Activated CD4-positive, alpha-beta T cell treated with anti-CD3 and anti-CD28 coated beads for 1 hour (primary cell): ENCODE measurements around the gene ADISSP.

Experiments
- DNase-seq: peaks from one replicate; pipeline ENCODE4 v3.0.0-alpha.2; 2020

ADISSP gene

DNA sequence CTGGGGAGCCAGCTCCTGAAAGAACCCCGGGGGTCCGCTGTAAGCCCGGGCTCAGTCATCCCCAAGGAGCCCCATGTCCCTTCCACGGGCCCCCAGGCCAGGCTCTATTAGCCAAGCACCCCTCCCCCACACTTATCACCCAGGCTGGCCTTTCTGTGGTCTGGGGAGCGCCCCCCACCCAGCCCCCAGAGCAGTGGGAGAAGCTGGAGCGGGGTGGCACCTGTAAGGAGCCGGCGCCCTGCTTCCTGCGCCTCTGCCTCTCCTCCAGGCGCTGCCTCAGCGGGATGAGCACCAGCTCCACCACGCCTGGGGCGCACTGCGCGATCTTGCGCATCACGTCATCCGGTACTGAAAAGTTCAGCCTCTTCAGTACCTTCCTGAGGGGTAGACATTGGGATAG, 11.4 kb upstream of the ADISSP start:
- DNase-seq: no peak

DNA sequence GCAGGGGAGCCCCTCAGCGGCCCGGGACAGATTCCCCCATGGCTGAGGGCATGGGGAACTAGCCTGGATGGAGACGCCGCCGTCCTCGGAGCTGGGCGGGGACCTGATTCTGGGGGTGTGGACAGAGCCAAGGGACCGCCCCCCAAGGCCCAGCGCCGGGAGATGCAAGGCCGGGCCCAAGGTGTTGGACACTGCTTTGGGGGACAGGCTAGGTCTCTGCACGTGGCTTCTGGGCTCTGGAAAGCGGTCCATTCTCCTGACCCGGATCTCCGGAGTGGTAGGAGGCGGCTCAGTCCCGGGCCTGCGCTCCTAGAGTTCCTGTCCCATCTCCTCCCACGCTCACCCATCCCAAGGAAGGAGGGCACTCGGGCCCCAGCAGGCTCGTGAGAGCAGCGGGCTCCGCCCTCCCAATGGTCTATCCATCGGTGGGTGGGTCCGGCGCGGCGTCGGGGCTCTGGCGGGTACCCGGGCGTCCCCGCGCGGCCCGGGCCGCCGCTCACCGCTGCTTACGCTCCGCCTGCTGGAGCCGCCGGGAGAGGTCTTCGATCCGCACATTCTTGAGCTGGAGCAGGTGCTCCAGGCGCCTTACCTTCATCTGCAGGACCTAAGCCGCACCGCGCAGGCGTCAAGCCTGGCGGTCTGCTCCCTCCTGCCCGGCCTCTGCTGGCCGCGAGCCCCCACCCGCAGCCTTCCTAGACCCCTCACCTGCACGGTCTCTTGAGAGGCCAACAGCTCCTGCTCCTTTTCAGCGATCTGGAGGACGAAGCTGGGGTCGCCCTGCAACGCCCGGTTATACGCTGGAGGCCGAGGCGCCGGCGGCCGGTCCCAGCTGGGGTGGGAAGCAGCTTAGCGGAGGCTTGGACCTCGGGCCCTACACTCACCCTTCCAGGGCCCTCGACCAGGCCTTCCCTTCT, 10.4 kb upstream of the ADISSP start:
- no peak for DNase-seq

DNA sequence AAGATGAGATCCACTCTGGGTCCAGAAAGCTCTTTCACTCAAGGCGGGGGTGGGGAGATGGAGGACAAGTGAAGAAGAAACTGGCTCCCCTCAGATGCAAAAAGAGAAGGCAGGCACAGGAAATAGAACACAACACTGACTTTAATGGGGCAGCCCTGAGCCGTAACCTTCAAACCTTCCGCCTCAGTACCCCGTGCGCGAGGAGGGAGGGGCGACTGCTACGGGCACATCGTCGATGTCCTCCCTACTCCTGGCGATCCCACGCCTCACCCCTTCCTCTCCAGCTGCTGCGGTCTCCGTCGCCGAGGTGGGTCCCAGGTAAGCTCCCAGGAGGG, 9.8 kb upstream of the ADISSP start:
- no peak for DNase-seq

DNA sequence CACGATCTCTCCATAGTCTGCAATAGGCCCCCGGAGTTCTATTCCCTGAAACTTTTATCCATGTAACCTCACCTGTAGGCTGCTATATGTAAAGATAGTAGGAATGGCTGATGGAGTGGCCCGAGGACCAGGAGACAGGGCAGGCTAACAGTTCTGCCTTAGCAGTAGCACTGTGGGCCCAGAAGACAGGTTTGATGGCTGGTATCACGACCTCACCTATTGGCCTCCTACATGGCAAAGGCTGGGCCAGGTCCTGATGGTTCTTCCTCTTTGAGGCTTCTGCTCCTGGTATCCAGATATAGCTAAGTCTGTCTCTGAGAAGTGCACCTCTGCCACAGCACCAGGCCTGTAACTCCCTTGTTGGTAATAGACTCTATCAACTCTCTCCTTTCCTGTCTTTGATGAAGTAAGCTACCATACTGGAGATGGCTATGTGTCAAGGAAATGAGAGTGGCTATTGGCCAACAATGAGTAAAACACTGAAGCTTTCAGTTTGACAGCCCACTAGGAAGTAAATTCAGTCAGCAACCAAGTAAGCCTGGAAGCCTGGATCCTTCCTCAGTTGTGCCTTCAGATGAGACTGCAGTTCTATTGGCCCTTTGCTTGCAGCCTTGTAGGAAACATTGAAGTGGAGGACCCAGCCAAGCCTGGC, 8.0 kb upstream of the ADISSP start:
- no peak for DNase-seq

- no peak for DNase-seq
Measured at GRCh38 chr20:3771552-3772058, 4.1 kb upstream of the ADISSP start.

- peak; percentile 71 for DNase-seq
Measured at GRCh38 chr20:3768342-3769130, 983 bp upstream of the ADISSP start.

- no peak for DNase-seq
Measured at GRCh38 chr20:3767110-3767426, 485 bp downstream of the ADISSP start.

DNA sequence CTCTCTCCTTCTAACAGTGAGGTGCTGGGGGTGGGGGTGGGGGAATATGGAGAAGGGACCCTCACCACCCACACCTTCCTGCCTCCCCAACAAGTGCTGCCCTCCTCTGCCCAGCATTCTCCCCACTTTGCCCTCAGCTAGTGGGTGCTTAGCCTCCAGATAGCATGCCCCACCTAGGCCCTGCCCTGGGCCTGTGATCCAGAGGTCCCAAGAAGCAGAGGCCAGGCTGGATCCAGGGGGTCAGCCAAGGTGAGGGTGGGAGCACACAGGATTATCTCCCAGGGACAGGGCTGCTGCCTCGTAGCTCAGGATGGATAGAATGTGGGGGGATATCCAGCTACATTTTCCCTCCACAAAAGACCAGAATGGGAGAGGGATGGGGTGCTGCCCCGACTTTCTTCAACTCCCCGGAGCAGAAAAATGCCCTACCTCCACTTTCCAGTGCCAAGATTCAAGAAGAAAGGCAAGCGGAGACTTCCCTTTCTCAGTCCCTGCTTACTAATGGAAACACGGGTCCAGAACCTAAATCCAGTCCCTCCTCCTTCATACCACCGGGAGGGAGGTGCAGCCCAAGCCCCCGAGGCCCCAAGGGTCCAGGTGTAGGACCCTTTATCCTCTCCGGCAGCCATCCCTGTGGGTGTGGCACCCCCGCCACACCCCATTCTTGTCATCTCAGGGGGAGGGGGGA, 987 bp downstream of the ADISSP start:
- DNase-seq: no peak

GRCh38 chr20:3765171-3765882, 2.2 kb downstream of the ADISSP start:
- DNase-seq: no peak

- DNase-seq: no peak
Measured at GRCh38 chr20:3764659-3765058, 2.9 kb downstream of the ADISSP start.

- no peak for DNase-seq
Measured at GRCh38 chr20:3763671-3764601, 3.6 kb downstream of the ADISSP start.

DNA sequence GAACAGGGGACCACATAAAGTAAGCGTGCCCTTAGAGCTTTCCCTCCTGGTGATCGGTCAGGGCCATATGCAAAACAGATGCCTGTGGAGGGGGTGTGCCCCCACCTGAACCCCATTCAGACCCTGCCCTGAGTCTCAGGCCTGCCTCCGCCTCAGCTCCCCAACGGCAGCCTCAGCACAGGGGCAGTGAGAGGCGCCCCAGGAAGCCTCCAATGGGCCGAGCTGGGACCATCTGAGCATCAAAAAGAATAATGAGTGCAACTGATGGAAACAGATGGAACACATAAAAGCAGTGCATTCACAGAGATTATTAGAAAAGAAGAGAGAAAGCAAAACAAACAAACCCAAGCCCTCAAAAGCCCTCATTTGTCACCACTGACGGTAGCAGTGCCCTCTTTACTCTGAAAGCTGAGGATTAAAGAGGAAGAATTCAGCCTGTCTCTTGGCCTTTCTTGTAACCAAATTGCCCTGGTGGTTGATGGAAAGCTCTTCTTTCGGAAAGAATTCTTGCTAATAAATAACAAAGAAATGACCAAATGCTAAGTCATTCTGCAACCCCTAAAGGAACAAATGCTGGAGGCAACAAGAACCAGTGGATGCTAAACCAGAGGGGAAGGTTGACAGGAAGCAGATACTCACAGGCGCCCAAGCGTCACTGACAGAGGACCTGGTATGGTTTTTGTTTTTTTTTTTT, 6.8 kb downstream of the ADISSP start:
- DNase-seq: no peak

DNA sequence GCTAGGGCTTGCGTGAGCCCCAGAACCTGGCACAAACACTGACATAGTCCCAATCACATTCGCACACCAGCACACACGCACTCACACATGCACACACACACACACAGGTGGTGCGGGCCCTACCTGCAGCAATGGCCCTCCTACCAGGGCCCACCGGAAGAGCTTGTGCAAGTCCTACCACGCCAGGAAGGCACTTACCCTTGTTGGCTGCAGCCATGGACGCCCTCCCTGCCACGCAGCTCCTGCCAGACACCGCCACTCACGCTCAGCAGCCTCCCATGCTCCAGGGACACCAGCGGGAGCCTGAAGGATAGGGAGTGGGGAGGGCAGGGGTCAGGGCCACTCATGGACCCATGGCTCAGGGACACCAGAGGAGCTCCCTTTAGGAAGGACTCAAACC, 7.7 kb downstream of the ADISSP start:
- DNase-seq: no peak

DNA sequence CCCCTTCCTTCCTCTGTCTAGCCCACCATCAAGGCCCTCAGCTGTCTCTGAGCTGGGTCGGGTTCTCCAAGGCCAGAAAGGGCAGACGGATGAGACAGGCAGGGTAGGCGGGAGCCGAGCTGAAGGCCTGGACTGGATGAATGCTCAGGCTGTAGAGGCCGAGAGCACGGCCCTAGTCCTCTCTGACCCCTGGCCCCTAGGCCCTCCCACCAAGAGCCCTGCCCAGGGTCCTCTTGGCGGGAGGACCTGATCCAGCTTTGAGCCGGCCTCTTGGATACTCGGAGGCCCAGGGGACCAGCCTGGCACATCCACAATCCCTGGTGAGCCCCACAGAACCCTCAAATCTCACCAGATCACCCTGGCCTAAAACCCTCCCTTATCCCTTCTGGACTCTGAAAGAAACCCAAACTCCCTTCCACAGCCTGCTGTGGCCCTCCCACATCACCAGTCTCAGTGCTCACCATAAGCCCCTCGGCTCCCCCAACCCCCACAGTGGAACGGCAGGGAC, 8.2 kb downstream of the ADISSP start:
- no peak for DNase-seq

GRCh38 chr20:3758566-3758965, 9.0 kb downstream of the ADISSP start:
- no peak for DNase-seq

DNA sequence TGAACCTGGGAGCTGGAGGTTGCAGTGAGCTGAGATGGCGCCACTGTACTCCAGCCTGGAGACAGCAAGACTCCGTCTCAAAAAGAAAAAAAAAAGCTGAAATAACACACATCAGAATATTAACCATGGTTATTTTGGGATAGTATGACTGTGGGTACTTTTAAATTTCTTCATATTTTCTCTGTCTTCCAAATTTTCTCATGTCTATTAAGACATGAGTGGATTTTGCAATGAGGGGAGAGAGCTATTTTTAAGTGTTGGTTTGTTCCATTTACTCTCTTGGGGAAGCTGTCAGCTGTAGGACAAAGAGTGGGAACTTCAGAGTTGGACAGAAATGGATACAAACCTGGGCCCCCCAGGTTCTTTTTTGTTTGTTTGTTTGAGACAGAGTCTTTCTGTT, 10.3 kb downstream of the ADISSP start:
- DNase-seq: no peak

- DNase-seq: no peak
Measured at GRCh38 chr20:3755814-3756480, 11.6 kb downstream of the ADISSP start.

DNA sequence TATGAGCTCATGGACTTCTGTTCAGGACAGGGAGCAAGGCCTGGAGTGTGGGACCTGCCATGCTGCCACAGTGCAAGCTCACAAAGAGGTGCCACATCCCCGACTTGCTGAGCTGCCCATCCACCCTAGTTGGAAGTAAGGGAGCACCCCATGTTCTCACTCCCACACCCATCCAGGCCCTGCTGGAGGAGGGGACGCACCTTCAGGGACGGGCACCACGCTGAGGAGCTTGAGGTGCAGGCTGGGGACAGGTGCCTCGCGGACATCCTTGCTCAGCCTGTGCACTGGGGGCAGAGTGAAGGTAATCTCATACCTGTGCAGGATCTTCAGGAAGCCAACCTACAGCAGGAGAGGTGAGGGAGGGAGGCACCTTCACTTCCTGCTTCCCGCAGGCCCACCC, 12.3 kb downstream of the ADISSP start:
- DNase-seq: no peak

GRCh38 chr20:3754276-3754630, 13.3 kb downstream of the ADISSP start:
- DNase-seq: no peak
